ENCODE measurements around the gene UBN2.

Gene UBN2

GRCh38 chr7:139232377-139232717 is 1.3 kb downstream of the UBN2 start:
- Histone ChIP-seq H3K9me3 (ENCODE audit: insufficient read depth, low read depth, low read length) (no peaks in the 10 kb centered on the region), H3K4me3 (ENCODE audit: low read length) (peak overlapping the region; percentile 85), H3K36me3 (ENCODE audit: insufficient read depth, low read length) (peaks cover 6% of the 10 kb centered on the region), H3K27ac (ENCODE audit: low read depth, low read length) (no peak overlapping the region), H3K4me1 (ENCODE audit: insufficient read depth, low read length) (peaks cover 6% of the 10 kb centered on the region; the same call in 1 of the 2 replicates), H3K9ac (ENCODE audit: low read depth, low read length) (peak overlapping the region; percentile 76), H3K27me3 (ENCODE audit: insufficient read depth, low read length) (no peaks in the 10 kb centered on the region)
- 2% methylated on average over 5 of the region's 8 CpGs for WGBS

DNA sequence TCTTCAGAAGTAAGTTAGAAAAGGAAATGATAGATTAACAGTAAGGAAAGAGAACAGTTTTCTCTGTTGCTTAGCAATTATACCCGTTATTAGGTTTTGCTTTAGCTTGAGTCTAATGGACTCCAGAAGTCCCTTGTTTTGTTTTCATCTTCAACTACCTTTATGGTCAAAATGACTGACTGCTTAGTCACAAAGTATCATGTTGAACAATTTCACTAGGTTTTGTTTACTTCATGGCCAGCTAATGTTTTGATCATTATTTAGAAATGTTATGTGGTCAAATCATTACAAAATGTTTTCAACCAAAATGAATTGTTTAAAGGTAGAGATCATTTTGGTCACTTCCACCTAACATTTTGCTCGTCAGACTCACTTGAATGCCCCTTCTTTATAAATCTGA is 1.9 kb downstream of the UBN2 start:
- Histone ChIP-seq H3K4me1 (ENCODE audit: insufficient read depth, low read length) (peaks cover 6% of the 10 kb centered on the region; the same call in 1 of the 2 replicates), H3K36me3 (ENCODE audit: insufficient read depth, low read length) (peaks cover 12% of the 10 kb centered on the region), H3K9ac (ENCODE audit: low read depth, low read length) (peak overlapping the region; percentile 14; the same call in 1 of the 2 replicates), H3K27me3 (ENCODE audit: insufficient read depth, low read length) (no peaks in the 10 kb centered on the region), H3K27ac (ENCODE audit: low read depth, low read length) (no peak overlapping the region), H3K9me3 (ENCODE audit: insufficient read depth, low read depth, low read length) (no peaks in the 10 kb centered on the region), H3K4me3 (ENCODE audit: low read length) (peak overlapping the region; percentile 85)
- WGBS: 22% methylated on average over 1 of the region's 2 CpGs

DNA sequence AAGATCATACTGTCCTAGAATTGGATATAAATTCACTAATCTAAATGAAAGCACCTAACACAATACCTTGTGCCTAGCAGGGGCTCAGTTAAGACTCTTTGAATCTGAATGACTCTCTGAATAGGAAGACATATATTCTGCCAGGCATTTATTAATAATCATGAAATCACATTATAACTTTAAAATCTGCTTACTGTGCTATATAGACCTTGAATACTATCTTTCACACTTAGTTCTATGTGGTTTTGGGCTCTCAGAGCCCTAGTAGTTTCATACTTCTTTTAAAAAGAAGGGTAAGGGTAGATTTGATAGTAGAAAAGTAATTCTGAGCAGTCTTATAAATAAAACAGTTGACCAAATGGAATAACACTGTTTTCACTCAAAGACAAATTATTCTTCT is 10.2 kb downstream of the UBN2 start:
- H3K9me3 ChIP-seq (ENCODE audit: insufficient read depth, low read depth, low read length): no peaks in the 10 kb centered on the region
- H3K27me3 ChIP-seq (ENCODE audit: insufficient read depth, low read length): no peaks in the 10 kb centered on the region
- no peak overlapping the region for H3K9ac ChIP-seq (ENCODE audit: low read depth, low read length)
- H3K36me3 ChIP-seq (ENCODE audit: insufficient read depth, low read length): peaks cover 84% of the 10 kb centered on the region
- H3K27ac ChIP-seq (ENCODE audit: low read depth, low read length): no peak overlapping the region
- no peak overlapping the region for H3K4me3 ChIP-seq (ENCODE audit: low read length)
- H3K4me1 ChIP-seq (ENCODE audit: insufficient read depth, low read length): no peaks in the 10 kb centered on the region

DNA sequence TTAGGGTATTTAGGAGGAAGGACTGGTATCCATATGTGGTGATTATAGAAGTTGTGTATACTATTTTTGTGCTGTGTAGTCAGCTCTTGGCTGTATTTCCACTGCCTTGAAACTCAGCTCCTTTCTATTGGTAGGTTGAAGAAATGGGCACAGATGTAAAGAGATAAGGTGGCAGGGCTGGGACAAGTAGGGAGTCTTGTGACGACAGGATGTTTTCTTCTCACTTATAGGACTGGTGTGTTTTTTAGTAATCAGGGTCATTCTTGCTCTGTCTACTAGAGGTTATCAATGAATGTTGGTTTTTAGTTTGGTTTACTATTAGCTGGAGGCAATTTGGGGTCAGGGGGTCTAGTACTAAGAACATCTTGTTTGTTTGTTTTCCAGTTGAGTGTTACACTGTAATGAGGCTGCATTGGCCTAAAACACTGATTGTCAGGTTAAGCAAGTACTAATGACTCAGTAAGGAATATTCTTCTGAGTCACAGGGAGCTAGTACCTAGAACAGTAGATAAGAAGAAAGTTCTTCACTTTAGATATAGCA is 11.8 kb downstream of the UBN2 start:
- Histone ChIP-seq H3K4me1 (ENCODE audit: insufficient read depth, low read length) (no peaks in the 10 kb centered on the region), H3K36me3 (ENCODE audit: insufficient read depth, low read length) (peaks cover 88% of the 10 kb centered on the region)

GRCh38 chr7:139245401-139245800 is 14.4 kb downstream of the UBN2 start:
- 95% methylated on average over 1 of the region's 1 CpG for WGBS
- Histone ChIP-seq H3K27me3 (ENCODE audit: insufficient read depth, low read length) (no peaks in the 10 kb centered on the region), H3K9me3 (ENCODE audit: insufficient read depth, low read depth, low read length) (no peaks in the 10 kb centered on the region), H3K36me3 (ENCODE audit: insufficient read depth, low read length) (peaks cover 93% of the 10 kb centered on the region), H3K4me1 (ENCODE audit: insufficient read depth, low read length) (no peaks in the 10 kb centered on the region), H3K9ac (ENCODE audit: low read depth, low read length) (no peak overlapping the region), H3K4me3 (ENCODE audit: low read length) (no peak overlapping the region), H3K27ac (ENCODE audit: low read depth, low read length) (no peak overlapping the region)

More for the DNA sequence above, 11.8 kb downstream of the UBN2 start:
- no peak overlapping the region for H3K4me3 ChIP-seq (ENCODE audit: low read length)
- no peak overlapping the region for H3K27ac ChIP-seq (ENCODE audit: low read depth, low read length)
- WGBS: 89% methylated on average over 1 of the region's 1 CpG
- no peak overlapping the region for H3K9ac ChIP-seq (ENCODE audit: low read depth, low read length)
- no peaks in the 10 kb centered on the region for H3K9me3 ChIP-seq (ENCODE audit: insufficient read depth, low read depth, low read length)
- H3K27me3 ChIP-seq (ENCODE audit: insufficient read depth, low read length): no peaks in the 10 kb centered on the region

DNA sequence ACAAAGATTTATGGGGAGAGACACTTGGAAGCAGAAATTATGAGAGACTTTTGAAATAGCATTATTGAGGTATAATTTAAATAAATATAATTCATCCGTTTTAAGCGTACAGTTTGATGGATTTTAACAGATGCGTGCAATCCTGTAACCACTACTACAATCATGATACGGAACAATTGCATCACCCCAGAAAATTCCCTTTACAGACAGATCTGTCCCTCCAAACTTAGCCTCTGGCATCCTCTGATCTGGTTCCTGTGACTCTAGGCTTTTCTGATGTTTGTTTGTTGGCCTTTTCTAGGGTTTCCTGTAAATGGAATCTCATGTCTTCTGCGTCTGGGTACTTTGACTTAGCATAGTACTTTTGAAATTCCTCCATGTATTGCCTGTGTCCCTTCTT is 15.5 kb downstream of the UBN2 start:
- 96% methylated on average over 5 of the region's 5 CpGs for WGBS
- no peaks in the 10 kb centered on the region for H3K4me1 ChIP-seq (ENCODE audit: insufficient read depth, low read length)
- no peaks in the 10 kb centered on the region for H3K9me3 ChIP-seq (ENCODE audit: insufficient read depth, low read depth, low read length)
- no peak overlapping the region for H3K9ac ChIP-seq (ENCODE audit: low read depth, low read length)
- H3K36me3 ChIP-seq (ENCODE audit: insufficient read depth, low read length): peaks cover 89% of the 10 kb centered on the region
- H3K4me3 ChIP-seq (ENCODE audit: low read length): no peak overlapping the region
- no peaks in the 10 kb centered on the region for H3K27me3 ChIP-seq (ENCODE audit: insufficient read depth, low read length)
- no peak overlapping the region for H3K27ac ChIP-seq (ENCODE audit: low read depth, low read length)

GRCh38 chr7:139246905-139247304 is 15.9 kb downstream of the UBN2 start:
- H3K4me1 ChIP-seq (ENCODE audit: insufficient read depth, low read length): no peaks in the 10 kb centered on the region
- H3K27ac ChIP-seq (ENCODE audit: low read depth, low read length): no peak overlapping the region
- H3K9ac ChIP-seq (ENCODE audit: low read depth, low read length): no peak overlapping the region
- H3K9me3 ChIP-seq (ENCODE audit: insufficient read depth, low read depth, low read length): no peaks in the 10 kb centered on the region
- H3K27me3 ChIP-seq (ENCODE audit: insufficient read depth, low read length): no peaks in the 10 kb centered on the region
- no peak overlapping the region for H3K4me3 ChIP-seq (ENCODE audit: low read length)
- WGBS: 97% methylated on average over 5 of the region's 5 CpGs
- peaks cover 89% of the 10 kb centered on the region for H3K36me3 ChIP-seq (ENCODE audit: insufficient read depth, low read length)

GRCh38 chr7:139249179-139249810 is 18.3 kb downstream of the UBN2 start:
- Histone ChIP-seq H3K4me1 (ENCODE audit: insufficient read depth, low read length) (no peaks in the 10 kb centered on the region), H3K9me3 (ENCODE audit: insufficient read depth, low read depth, low read length) (no peaks in the 10 kb centered on the region), H3K4me3 (ENCODE audit: low read length) (no peak overlapping the region), H3K27me3 (ENCODE audit: insufficient read depth, low read length) (no peaks in the 10 kb centered on the region), H3K9ac (ENCODE audit: low read depth, low read length) (no peak overlapping the region), H3K36me3 (ENCODE audit: insufficient read depth, low read length) (peaks cover 92% of the 10 kb centered on the region), H3K27ac (ENCODE audit: low read depth, low read length) (no peak overlapping the region)
- 100% methylated on average over 4 of the region's 4 CpGs for WGBS

DNA sequence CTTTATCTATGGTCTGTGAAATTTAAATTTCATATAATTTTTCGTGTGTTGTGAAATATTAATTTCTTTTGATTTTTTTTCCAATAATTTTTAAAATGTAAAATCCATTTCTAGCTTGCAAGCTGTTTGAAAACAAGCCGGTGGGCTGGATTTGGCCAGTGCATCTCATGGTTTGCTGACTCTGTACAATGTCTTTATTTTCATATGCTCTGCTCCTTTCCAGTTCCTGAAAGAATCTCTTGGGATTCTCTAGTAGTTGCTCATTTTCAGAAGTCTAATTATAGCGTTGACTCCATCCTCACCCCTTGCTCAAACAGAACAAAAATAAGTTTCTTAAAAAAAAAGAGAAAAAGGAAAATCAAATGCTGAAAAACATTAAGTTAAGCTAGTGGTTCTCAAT is 21.4 kb downstream of the UBN2 start:
- Histone ChIP-seq H3K9me3 (ENCODE audit: insufficient read depth, low read depth, low read length) (no peaks in the 10 kb centered on the region), H3K4me1 (ENCODE audit: insufficient read depth, low read length) (no peaks in the 10 kb centered on the region), H3K9ac (ENCODE audit: low read depth, low read length) (no peak overlapping the region), H3K27ac (ENCODE audit: low read depth, low read length) (no peak overlapping the region), H3K27me3 (ENCODE audit: insufficient read depth, low read length) (no peaks in the 10 kb centered on the region), H3K36me3 (ENCODE audit: insufficient read depth, low read length) (peaks cover 91% of the 10 kb centered on the region), H3K4me3 (ENCODE audit: low read length) (no peak overlapping the region)
- 100% methylated on average over 1 of the region's 3 CpGs for WGBS

DNA sequence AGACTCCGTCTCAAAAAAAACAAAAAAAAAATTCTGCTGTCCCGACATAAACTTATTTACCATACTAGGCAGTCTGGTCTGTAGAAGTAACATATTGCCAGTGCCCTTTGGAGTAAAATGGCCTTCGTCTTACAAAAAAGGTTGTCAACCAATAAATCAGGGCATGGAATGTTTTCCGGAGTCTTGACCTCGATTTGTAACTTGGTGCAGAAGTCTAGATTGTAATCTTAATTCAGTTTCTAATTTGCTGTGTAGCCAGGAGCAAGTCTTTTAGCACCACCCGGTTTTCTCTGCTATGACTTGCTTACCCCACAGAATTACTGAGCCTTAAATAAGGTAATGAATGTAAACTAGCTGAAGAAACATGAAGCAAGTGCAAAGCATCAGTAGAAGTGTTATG is 23.2 kb downstream of the UBN2 start:
- Histone ChIP-seq H3K9me3 (ENCODE audit: insufficient read depth, low read depth, low read length) (no peaks in the 10 kb centered on the region), H3K36me3 (ENCODE audit: insufficient read depth, low read length) (peaks cover 91% of the 10 kb centered on the region), H3K9ac (ENCODE audit: low read depth, low read length) (no peak overlapping the region), H3K27me3 (ENCODE audit: insufficient read depth, low read length) (no peaks in the 10 kb centered on the region), H3K4me1 (ENCODE audit: insufficient read depth, low read length) (no peaks in the 10 kb centered on the region), H3K4me3 (ENCODE audit: low read length) (no peak overlapping the region), H3K27ac (ENCODE audit: low read depth, low read length) (no peak overlapping the region)
- 97% methylated on average over 6 of the region's 6 CpGs for WGBS

DNA sequence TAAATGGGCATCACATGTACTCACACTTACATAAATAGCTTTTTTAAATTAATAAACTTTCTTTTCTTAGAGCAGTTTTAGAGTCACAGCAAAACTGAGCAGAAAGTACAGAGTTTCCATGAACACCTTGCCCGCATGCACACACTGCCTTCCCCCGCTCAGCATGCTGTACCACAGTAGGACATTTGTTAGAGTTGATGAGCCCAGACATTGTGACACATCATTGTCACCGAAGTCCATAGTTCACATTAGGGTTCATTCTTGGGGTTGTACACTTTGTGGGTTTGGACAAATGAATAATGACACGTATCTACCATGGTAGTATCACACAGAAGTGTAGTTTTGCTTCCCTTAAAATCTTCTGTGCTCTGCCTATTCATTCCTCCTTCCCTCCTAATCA is 23.7 kb downstream of the UBN2 start:
- no peaks in the 10 kb centered on the region for H3K4me1 ChIP-seq (ENCODE audit: insufficient read depth, low read length)
- H3K9ac ChIP-seq (ENCODE audit: low read depth, low read length): no peak overlapping the region
- H3K27ac ChIP-seq (ENCODE audit: low read depth, low read length): no peak overlapping the region
- no peaks in the 10 kb centered on the region for H3K27me3 ChIP-seq (ENCODE audit: insufficient read depth, low read length)
- H3K36me3 ChIP-seq (ENCODE audit: insufficient read depth, low read length): peaks cover 91% of the 10 kb centered on the region
- H3K9me3 ChIP-seq (ENCODE audit: insufficient read depth, low read depth, low read length): no peaks in the 10 kb centered on the region
- 98% methylated on average over 4 of the region's 4 CpGs for WGBS
- H3K4me3 ChIP-seq (ENCODE audit: low read length): no peak overlapping the region

- Histone ChIP-seq H3K9ac (ENCODE audit: low read depth, low read length) (no peak overlapping the region), H3K27me3 (ENCODE audit: insufficient read depth, low read length) (no peaks in the 10 kb centered on the region), H3K4me3 (ENCODE audit: low read length) (no peak overlapping the region), H3K9me3 (ENCODE audit: insufficient read depth, low read depth, low read length) (no peaks in the 10 kb centered on the region), H3K36me3 (ENCODE audit: insufficient read depth, low read length) (peaks cover 91% of the 10 kb centered on the region), H3K27ac (ENCODE audit: low read depth, low read length) (no peak overlapping the region), H3K4me1 (ENCODE audit: insufficient read depth, low read length) (no peaks in the 10 kb centered on the region)
- WGBS: 95% methylated on average over 4 of the region's 4 CpGs
Measured at GRCh38 chr7:139255290-139255689, 24.3 kb downstream of the UBN2 start.
